Central memory CD8-positive, alpha-beta T cell (primary cell): ENCODE measurements around the gene TMPRSS13.

Experiments
- ATAC-seq: fragments of 150-1000 bp; cut with Tn5 transposase; replicated peaks from 2 replicates; pipeline ENCODE4 v1.10.0; 2022; ENCODE audit warnings: mild to moderate bottlenecking, moderate FRiP score, moderate number of reproducible peaks; ENCODE audit not compliant: poor library complexity, severe bottlenecking; ENCODE audit errors: extremely low read depth
- DNase-seq, 2 donors: peaks; one replicate each; pipeline ENCODE4 v3.0.0; 2021; ENCODE audit warnings: low spot score in 2 of 2
- H3K27ac Mint-ChIP-seq: one replicate; pipeline ENCODE4 v1.8.0; 2022; ENCODE audit warnings: low read depth, mild to moderate bottlenecking, moderate library complexity, mixed read lengths
- H3K27me3 Mint-ChIP-seq: one replicate; pipeline ENCODE4 v1.8.0; 2022; ENCODE audit warnings: mixed read lengths
- H3K36me3 Mint-ChIP-seq: one replicate; pipeline ENCODE4 v1.8.0; 2022; ENCODE audit warnings: mild to moderate bottlenecking, moderate library complexity, mixed read lengths; ENCODE audit not compliant: insufficient read depth
- H3K4me1 Mint-ChIP-seq: one replicate; pipeline ENCODE4 v1.8.0; 2022; ENCODE audit warnings: mixed read lengths
- H3K4me3 Mint-ChIP-seq: one replicate; pipeline ENCODE4 v1.8.0; 2022; ENCODE audit warnings: mild to moderate bottlenecking, moderate library complexity, mixed read lengths
- H3K9me3 Mint-ChIP-seq: one replicate; pipeline ENCODE4 v1.8.0; 2022; ENCODE audit warnings: mixed read lengths

TMPRSS13 gene

DNA sequence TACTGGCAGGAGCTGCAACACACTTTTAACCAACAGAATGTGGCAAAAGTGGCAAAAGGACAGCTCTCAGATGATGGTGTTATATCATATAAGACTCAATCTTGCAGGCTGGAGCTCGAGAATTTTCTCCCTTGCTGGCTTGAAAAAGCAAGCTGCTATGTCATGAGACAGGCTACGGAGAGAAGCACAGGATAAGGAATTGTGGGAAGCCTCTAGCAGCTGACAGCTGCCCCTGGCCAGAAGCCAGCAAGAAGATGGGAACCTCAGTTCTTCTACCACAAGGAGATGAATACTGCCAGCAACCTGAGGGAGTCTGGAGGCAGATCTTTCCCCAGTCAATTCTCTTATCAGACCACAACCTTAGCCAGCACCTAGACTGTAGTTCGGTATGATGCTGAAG, 77.3 kb downstream of the TMPRSS13 start:
- H3K36me3 Mint-ChIP-seq, result peaks cover 2% of the 10 kb centered on the region
- no peak overlapping the region for H3K27ac Mint-ChIP-seq
- DNase-seq, result no peak
- peaks cover 46% of the 10 kb centered on the region for H3K27me3 Mint-ChIP-seq
- no peak overlapping the region for H3K4me3 Mint-ChIP-seq
- no peaks in the 10 kb centered on the region for H3K9me3 Mint-ChIP-seq
- peaks cover 9% of the 10 kb centered on the region for H3K4me1 Mint-ChIP-seq
- no peak for ATAC-seq

DNA sequence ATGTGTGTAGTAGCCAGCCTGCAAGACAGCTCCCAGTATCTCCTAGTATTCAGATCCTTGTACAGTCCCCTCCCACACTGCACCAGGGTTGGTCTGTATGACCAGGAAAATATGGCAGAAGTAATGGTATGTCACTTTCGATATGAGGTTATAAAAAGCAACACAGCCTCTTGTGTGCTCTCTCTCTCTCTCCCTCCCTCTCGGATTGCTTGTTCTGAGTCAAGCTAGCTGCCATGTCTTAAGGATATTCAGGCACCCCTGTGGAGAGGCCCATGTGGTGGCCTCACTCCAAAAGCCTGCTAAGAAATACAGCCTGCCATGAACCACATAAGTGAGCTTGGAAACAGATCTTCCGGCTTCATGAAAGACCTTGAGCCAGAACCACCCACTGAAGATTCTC, 78.1 kb downstream of the TMPRSS13 start:
- Mint-ChIP-seq H3K4me3 (no peak overlapping the region), H3K27ac (no peak overlapping the region), H3K4me1 (peaks cover 9% of the 10 kb centered on the region), H3K9me3 (no peaks in the 10 kb centered on the region), H3K27me3 (peaks cover 39% of the 10 kb centered on the region), H3K36me3 (no peaks in the 10 kb centered on the region)
- no peak for DNase-seq
- ATAC-seq, result no peak
